SH-SY5Y (cell line): Measurements from ENCODE around the gene PEAR1.

Experiments used
- GATA2 ChIP-seq: IDR thresholded peaks from 2 replicates; pipeline ENCODE4 v1.6.1; 2011; ENCODE audit warnings: mild to moderate bottlenecking, low read depth, low read length
- GATA3 ChIP-seq: IDR thresholded peaks from 2 replicates; pipeline ENCODE4 v1.6.1; 2011; ENCODE audit warnings: low read depth, mild to moderate bottlenecking, low read length, moderate library complexity

GRCh38 chr1:156941675-156942074, 48.2 kb downstream of the PEAR1 start:
- no peak for TF ChIP-seq GATA2
- TF ChIP-seq GATA3: no peak
